HUES64 (cell line): ENCODE results near the gene VEZF1.

Source experiments
- H3K27ac ChIP-seq: 2 replicates; pipeline ENCODE4 v1.7.0; 2013; ENCODE audit warnings: low read depth, low read length, inconsistent platforms
- H3K27me3 ChIP-seq: 2 replicates; pipeline ENCODE4 v1.6.1; 2013; ENCODE audit warnings: mild to moderate bottlenecking, low read length; ENCODE audit not compliant: insufficient read depth
- H3K36me3 ChIP-seq: 2 replicates; pipeline ENCODE4 v1.6.1; 2013; ENCODE audit warnings: mild to moderate bottlenecking, low read length; ENCODE audit not compliant: insufficient read depth
- H3K4me1 ChIP-seq: 2 replicates; pipeline ENCODE4 v1.6.1; 2013; ENCODE audit warnings: mild to moderate bottlenecking, low read length, moderate library complexity; ENCODE audit not compliant: insufficient read depth
- H3K4me3 ChIP-seq: 2 replicates; pipeline ENCODE4 v1.5.1; 2013; ENCODE audit warnings: mild to moderate bottlenecking, low read length, moderate library complexity
- H3K9ac ChIP-seq: 2 replicates; pipeline ENCODE4 v1.6.1; 2013; ENCODE audit warnings: mild to moderate bottlenecking, low read depth, low read length
- H3K9me3 ChIP-seq: 2 replicates; pipeline ENCODE4 v1.6.1; 2013; ENCODE audit warnings: low read depth, low read length; ENCODE audit not compliant: insufficient read depth
- WGBS: fragments of 150-250, 120-280 bp; methylation state at CpG from one replicate; pipeline ENCODE4 v1.1.7; 2013; ENCODE audit warnings: missing lambda C conversion rate; 5-methylcytosine and 5-hydroxymethylcytosine counted together

Gene VEZF1

DNA sequence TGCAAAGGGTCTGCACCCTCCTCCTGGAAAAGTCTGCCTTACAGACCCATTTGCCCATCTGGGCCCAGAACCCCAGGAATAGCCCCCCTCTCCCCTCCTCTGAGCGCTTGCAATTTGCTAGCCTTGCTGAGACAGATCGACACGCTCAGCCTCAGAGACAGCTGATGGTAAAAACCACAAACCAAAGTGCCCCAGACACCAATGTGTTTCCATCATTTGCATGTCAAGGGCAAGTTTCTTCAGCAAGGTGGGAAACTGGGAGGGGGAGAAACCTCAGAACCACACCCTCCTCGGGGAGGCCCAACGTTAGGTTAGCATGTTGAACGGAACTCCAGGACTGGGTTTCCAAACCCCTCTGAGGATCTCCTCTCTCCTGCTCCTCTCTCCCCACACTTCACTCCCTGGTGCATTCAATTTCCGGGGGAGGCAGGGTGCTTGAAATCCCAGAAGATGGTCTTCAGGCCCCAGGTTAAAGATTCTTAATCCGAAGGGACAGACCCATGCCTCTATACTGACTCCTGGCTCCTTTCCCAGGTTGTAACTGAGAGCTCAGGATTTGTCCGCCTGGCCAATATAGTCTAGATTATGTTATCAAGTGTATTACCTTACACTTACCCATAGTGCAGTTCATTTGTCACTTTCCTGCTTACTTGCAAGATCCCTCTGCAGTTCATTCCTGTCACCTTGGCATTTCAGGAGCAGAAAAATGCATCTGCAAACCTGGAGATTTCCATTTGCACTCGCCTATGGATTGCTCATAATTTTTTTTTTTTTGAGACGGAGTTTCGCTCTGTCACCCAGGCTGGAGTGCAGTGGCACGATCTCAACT, 31.5 kb downstream of the VEZF1 start:
- H3K4me3 ChIP-seq: peak overlapping the region; percentile 71; the same call in 1 of the 2 replicates
- no peak overlapping the region for H3K9ac ChIP-seq
- H3K4me1 ChIP-seq: peaks cover 34% of the 10 kb centered on the region
- WGBS: 36% methylated on average over 13 of the region's 13 CpGs
- H3K27ac ChIP-seq: no peak overlapping the region
- no peaks in the 10 kb centered on the region for H3K36me3 ChIP-seq
- peaks cover 37% of the 10 kb centered on the region for H3K27me3 ChIP-seq
- H3K9me3 ChIP-seq: no peaks in the 10 kb centered on the region

DNA sequence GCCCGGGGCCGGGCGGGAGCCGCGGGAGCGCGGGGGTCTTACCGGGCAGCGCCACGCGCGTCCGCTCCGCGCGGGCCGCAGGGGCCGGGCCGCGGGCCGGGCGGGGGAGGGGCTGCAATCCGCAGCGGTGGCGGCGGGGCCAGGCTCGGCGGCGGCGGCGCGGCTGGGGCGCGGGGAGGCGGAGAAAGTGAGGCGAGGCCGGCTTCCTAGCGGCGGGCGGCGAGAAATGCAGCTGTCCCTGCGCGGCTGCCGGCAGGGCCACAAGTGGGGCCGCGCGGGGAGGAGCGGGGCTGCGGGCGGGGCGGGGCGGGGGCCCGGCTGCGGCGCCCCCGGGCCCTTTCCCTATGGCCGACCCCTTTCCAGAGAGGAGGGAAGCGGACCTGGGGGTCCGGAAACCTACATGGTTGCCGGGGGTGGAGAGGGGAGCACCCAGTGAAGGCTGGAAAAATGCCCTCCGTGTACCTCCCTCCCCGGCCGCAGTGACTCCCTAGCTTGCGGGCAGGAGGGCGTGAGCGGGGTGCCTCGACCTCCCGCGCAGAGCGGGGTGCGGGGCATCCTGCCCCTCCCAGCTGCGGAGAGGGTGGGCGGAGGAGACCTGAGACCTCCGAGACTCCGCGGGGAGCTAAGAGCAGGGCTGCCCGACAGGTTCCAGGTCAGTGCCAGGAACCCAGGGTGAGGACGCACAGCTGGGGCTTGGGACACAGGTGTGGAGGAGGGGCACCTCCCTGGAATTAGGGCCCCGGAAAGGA, 32.7 kb downstream of the VEZF1 start, which contains the start of gene CUEDC1:
CUEDC1 (minus strand) TSS at position 230 of the 749 bp plus-strand sequence. CDS start 69,848 bp downstream, outside the sequence.
- Histone ChIP-seq H3K27me3 (peaks cover 37% of the 10 kb centered on the region), H3K4me1 (peaks cover 38% of the 10 kb centered on the region), H3K36me3 (no peaks in the 10 kb centered on the region), H3K4me3 (peak within 1 kb of the TSS; percentile 71), H3K9ac (peak within 1 kb of the TSS; percentile 66), H3K27ac (peak within 1 kb of the TSS; percentile 71), H3K9me3 (no peaks in the 10 kb centered on the region)
- WGBS: under 1% methylated on average over 79 of the region's 79 CpGs

DNA sequence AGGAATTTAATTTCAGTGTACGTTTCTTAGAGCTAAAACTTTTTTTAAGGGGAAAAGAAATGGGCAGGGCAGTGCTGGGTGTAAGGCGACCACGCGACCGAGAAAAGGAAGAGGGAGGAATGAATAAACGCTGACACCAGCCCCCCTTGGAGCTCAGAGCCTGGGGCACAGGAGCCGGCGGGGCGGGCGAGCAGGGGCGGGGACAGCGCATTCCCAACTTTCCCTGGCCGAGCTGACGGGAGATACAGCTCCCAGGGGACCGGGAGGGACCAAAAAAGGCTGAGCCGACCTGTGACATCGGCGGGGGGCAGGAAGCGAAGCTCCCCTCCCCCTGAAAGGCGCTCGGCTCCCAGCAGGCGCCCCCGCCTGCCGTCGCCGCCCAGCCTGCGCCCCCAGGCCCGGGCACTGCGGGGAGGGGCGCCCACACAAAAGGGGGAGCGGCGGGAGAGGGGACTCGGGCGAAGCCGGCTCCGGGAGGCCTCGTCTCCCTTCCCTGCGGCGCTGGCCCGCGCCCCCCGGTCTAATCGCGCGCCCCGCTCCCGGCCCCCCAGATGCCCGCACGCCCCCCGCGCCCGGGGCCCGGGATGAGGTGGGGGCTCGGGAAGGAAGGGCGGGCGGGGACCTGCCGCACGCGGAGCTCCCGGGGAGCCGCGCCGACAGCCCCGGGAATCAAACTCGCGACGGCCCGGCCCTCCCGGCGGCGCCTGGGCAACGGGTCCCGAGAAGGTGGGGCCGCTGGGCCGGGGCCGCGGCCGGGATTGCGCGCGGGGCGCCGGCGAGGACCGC, 33.5 kb downstream of the VEZF1 start:
- WGBS: under 1% methylated on average over 83 of the region's 85 CpGs
- H3K4me3 ChIP-seq: peak overlapping the region; percentile 71
- H3K9me3 ChIP-seq: no peaks in the 10 kb centered on the region
- H3K36me3 ChIP-seq: no peaks in the 10 kb centered on the region
- H3K27ac ChIP-seq: peak overlapping the region; percentile 71
- H3K4me1 ChIP-seq: peaks cover 38% of the 10 kb centered on the region
- H3K9ac ChIP-seq: peak overlapping the region; percentile 66
- H3K27me3 ChIP-seq: peaks cover 37% of the 10 kb centered on the region

DNA sequence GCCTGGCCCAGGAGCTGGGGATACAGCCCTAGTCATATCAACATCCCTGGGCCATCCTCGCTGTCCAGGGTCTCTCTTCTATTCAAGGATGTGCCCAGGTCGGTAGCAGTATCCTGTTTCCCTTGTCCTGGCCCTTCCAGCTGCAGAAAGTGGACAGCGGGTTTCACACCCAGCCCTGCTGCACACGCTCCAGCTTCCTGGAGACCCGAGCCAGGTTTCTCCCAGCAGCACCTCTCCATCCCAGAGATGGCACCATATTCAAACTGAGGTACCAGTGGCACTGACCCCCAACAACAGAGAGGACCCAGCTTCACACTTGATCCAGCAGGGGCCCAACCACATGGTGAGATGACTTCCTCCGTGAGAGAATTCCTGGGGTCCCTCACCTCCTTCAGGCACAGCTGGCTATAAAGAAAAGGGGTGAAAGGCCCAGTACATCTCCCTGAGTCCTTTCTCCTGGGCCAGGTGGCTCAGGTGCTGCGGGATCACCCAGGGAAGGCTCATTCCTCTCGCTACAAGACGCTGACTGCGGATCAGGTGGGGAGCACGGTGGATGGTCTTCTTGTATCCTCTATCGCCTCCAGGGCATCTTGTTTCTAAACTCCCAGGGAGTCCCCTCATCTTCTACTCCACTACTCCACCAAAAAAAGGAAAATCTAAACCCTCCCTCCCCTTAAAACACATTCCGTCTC, 34.2 kb downstream of the VEZF1 start:
- Histone ChIP-seq H3K27me3 (peaks cover 37% of the 10 kb centered on the region), H3K27ac (peak overlapping the region; percentile 71), H3K4me1 (peaks cover 42% of the 10 kb centered on the region), H3K4me3 (peak overlapping the region; percentile 71), H3K9me3 (no peaks in the 10 kb centered on the region), H3K36me3 (no peaks in the 10 kb centered on the region), H3K9ac (peak overlapping the region; percentile 66; the same call in 1 of the 2 replicates)
- 49% methylated on average over 12 of the region's 13 CpGs for WGBS

DNA sequence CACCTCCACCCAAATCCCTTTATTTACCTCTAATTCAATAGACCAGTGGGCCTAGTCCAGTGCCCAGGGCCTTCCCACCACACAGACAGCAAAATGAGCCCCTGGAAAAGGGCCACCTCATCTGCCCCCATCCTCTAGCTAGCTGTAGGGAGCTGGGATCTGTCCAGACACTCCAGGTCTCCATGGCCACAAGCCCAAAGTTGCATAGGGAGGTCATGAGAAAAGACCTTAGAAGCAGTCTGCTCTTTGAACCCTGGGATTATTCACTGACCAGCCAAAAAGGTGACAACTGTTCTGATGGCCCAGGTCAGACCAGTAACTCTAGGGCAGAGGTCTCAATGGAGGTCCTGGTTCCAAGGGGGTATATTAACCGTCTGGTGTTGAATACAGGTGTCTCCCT, 34.8 kb downstream of the VEZF1 start:
- Histone ChIP-seq H3K4me1 (peaks cover 48% of the 10 kb centered on the region), H3K27ac (no peak overlapping the region), H3K4me3 (no peak overlapping the region), H3K36me3 (no peaks in the 10 kb centered on the region), H3K9me3 (no peaks in the 10 kb centered on the region), H3K27me3 (peaks cover 37% of the 10 kb centered on the region), H3K9ac (no peak overlapping the region)
- 100% methylated on average over 1 of the region's 1 CpG for WGBS

DNA sequence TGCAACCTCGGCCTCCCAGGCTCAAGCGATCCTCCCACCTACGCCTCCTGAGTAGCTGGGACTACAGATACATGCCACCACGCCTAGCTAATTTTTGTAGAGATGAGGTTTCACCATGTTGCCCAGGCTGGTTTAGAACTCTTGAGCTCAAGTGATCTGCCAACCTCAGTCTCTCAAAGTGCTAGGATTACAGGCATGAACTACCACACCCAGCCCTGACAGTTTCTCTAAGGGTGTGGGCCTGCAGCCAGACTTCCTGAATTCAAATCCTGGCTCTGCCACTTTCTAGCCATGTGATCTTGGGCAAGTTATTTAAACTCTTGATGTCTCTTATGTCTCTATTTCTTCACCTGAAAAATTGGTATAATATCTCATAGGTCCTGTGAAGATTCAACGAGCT, 38.4 kb downstream of the VEZF1 start:
- H3K9ac ChIP-seq: no peak overlapping the region
- no peak overlapping the region for H3K4me3 ChIP-seq
- H3K27me3 ChIP-seq: peaks cover 14% of the 10 kb centered on the region; the same call in 1 of the 2 replicates
- WGBS: 95% methylated on average over 5 of the region's 5 CpGs
- no peak overlapping the region for H3K27ac ChIP-seq
- no peaks in the 10 kb centered on the region for H3K36me3 ChIP-seq
- no peaks in the 10 kb centered on the region for H3K9me3 ChIP-seq
- H3K4me1 ChIP-seq: peaks cover 55% of the 10 kb centered on the region

DNA sequence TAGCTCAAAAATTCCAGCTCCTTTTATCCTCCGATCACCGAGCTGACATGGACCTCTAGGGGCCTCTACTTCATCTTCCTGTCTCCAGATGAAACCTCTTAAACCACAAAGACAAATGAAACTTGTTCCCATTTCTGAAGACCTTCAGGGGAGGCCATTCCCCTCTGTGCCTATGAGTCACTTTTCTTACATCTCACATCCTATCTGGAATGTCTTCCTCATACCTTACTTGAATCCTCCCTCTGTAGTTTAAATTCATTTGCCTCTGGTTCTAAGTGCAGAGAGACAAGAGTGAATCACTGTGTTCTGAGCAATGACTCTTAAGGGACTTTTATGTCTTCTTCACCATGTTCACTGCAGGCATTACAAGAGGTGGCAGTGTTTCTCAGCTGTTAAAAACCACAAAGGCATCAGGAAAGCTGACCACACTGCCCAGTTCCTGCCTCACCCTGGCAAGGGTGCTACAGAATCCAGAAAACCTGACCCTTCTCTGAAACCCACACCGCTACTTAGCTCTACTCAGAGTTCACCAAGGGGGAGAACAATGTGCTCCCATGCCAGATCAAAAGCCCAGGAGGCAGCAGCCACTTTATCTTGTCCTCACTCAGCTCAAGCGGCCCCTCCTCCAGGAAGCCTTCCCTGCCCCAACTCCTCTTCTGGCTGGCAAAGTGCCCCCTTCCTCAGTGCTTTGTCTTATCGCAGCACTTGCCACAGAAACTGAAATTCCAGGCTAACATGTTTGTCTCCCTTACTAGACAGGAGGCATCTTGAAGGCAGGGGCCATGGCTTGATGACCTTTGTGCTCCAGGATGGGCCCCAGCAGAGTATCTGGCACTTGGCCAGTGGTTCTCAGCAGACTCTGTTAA, 39.3 kb downstream of the VEZF1 start:
- WGBS: 74% methylated on average over 5 of the region's 5 CpGs
- no peaks in the 10 kb centered on the region for H3K9me3 ChIP-seq
- H3K4me1 ChIP-seq: peaks cover 51% of the 10 kb centered on the region
- H3K27ac ChIP-seq: peak overlapping the region; percentile 74
- H3K9ac ChIP-seq: peak overlapping the region; percentile 53; the same call in 1 of the 2 replicates
- no peak overlapping the region for H3K4me3 ChIP-seq
- peaks cover 9% of the 10 kb centered on the region; the same call in 1 of the 2 replicates for H3K27me3 ChIP-seq
- H3K36me3 ChIP-seq: no peaks in the 10 kb centered on the region

DNA sequence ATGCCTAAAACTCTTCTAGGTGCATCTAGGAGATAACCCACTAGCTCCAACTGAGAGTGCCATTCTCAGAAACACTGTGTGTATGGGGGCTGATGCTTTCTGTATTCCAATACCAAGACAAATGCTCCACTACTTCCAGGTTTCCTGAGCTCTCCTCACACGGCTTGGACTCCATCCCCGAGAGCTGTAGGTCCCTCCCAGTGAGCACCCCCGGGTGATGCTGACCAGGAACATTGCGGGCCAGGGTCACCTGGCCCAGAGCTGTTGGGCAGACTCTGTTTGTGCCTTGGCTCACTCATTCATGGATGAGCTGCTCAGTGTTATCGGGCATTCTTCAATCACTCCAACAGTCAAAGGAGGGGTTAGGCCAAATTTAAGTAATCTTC, 39.9 kb downstream of the VEZF1 start:
- peak overlapping the region; percentile 48 for H3K27ac ChIP-seq
- no peak overlapping the region for H3K4me3 ChIP-seq

DNA sequence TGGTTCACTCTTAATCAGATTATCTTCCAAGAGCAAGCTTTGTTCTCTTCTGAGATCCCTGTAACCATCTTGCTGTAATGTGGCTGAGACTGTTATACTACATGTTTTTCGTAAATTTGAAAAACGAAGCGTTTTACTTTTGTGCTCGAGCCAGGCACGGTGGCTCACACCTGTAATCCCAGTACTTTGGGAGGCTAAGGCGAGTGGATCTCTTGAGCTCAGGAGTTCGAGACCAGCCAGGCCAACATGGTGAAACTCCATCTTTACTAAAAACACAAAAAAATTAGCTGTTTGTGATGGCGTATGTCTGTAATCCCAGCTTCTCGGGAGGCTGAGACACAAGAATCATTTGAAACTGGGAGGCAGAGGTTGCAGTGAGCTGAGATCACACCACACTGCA, 40.7 kb downstream of the VEZF1 start:
- Histone ChIP-seq H3K4me1 (peaks cover 40% of the 10 kb centered on the region), H3K4me3 (no peak overlapping the region), H3K9ac (no peak overlapping the region), H3K9me3 (no peaks in the 10 kb centered on the region), H3K27me3 (no peaks in the 10 kb centered on the region), H3K27ac (no peak overlapping the region; the same call in 1 of the 2 replicates), H3K36me3 (no peaks in the 10 kb centered on the region)
- 97% methylated on average over 9 of the region's 9 CpGs for WGBS

More for the DNA sequence above, 39.9 kb downstream of the VEZF1 start:
- H3K9ac ChIP-seq: no peak overlapping the region; the same call in 1 of the 2 replicates
- H3K36me3 ChIP-seq: no peaks in the 10 kb centered on the region
- H3K9me3 ChIP-seq: no peaks in the 10 kb centered on the region
- WGBS: 87% methylated on average over 5 of the region's 5 CpGs
- peaks cover 3% of the 10 kb centered on the region; the same call in 1 of the 2 replicates for H3K27me3 ChIP-seq
- H3K4me1 ChIP-seq: peaks cover 46% of the 10 kb centered on the region
